HepG2 (cell line): Measurements from ENCODE around the gene VDAC1. TPM values are rescaled to one million over a fixed set of nuclear protein-coding genes. Genes with fewer than 3 reads are reported as not detected.
A peak's percentile ranks its signal among the peaks of the same experiment; 100 is the strongest.

Experiments used
- EZH2 ChIP-seq: conservative IDR thresholded peaks from 2 replicates; pipeline ENCODE4 v1.6.1; 2012; ENCODE audit warnings: mild to moderate bottlenecking, low read depth, low read length, moderate library complexity
- FOXO4 ChIP-seq: sonication (generic); formaldehyde crosslinking; conservative IDR thresholded peaks from 2 replicates; pipeline ENCODE4 v1.8.1; 2023; ENCODE audit warnings: missing genetic modification reagents
- HMG20B ChIP-seq: conservative IDR thresholded peaks from 2 replicates; pipeline ENCODE4 v1.6.1; 2016; ENCODE audit warnings: missing genetic modification reagents, missing compliant biosample characterization
- HOXA3 ChIP-seq: sonication (generic); formaldehyde crosslinking; IDR thresholded peaks from 2 replicates; pipeline ENCODE4 v1.5.0; 2020; ENCODE audit warnings: missing genetic modification reagents
- KDM3A ChIP-seq: IDR thresholded peaks from 2 replicates; pipeline ENCODE4 v1.6.1; 2018; ENCODE audit warnings: low read depth, missing compliant biosample characterization
- LCORL ChIP-seq, 2 experiments: fragments of 450-650 bp in 1 of 2; sonication (generic) in 1 of 2; formaldehyde crosslinking in 1 of 2; IDR thresholded peaks; 2 replicates each; pipeline versions ENCODE4 v1.5.0 to v1.6.1; 2017 to 2020; ENCODE audit warnings: antibody characterized with exemption in 1 of 2, missing genetic modification reagents in 1 of 2
- NR2C2 ChIP-seq: sonication (generic); formaldehyde crosslinking; IDR thresholded peaks from 2 replicates; pipeline ENCODE4 v1.4.0; 2020; ENCODE audit warnings: missing genetic modification reagents, mild to moderate bottlenecking, moderate library complexity, borderline replicate concordance
- USF2 ChIP-seq, 2 experiments: sonication (generic) in 1 of 2; formaldehyde crosslinking in 1 of 2; IDR thresholded peaks; 2 replicates each; pipeline versions ENCODE4 v1.5.1 to v1.6.1; 2011 to 2020; ENCODE audit warnings: borderline replicate concordance in 1 of 2, low read depth in 1 of 2, low read length in 1 of 2, mild to moderate bottlenecking in 1 of 2, missing genetic modification reagents in 1 of 2, moderate library complexity in 1 of 2
- ZBTB10 ChIP-seq: sonication (generic); formaldehyde crosslinking; IDR thresholded peaks from 2 replicates; pipeline ENCODE4 v1.4.0; 2020; ENCODE audit warnings: missing genetic modification reagents, borderline replicate concordance
- ZBTB8A ChIP-seq: sonication (generic); formaldehyde crosslinking; IDR thresholded peaks from 2 replicates; pipeline ENCODE4 v1.4.0; 2020; ENCODE audit warnings: mild to moderate bottlenecking, low read depth, missing genetic modification reagents, borderline replicate concordance
- ZGPAT ChIP-seq: IDR thresholded peaks from 2 replicates; pipeline ENCODE4 v1.6.1; 2016; ENCODE audit warnings: mild to moderate bottlenecking
- ZNF558 ChIP-seq: sonication (generic); formaldehyde crosslinking; IDR thresholded peaks from 2 replicates; pipeline ENCODE4 v1.9.0; 2022; ENCODE audit warnings: mild to moderate bottlenecking, missing genetic modification reagents, borderline replicate concordance
- ZNF770 ChIP-seq: sonication (generic); formaldehyde crosslinking; IDR thresholded peaks from 2 replicates; pipeline ENCODE4 v1.5.0; 2020; ENCODE audit warnings: mild to moderate bottlenecking, missing genetic modification reagents
- ZNF850 ChIP-seq: sonication (generic); formaldehyde crosslinking; conservative IDR thresholded peaks from 2 replicates; pipeline ENCODE4 v1.9.0; 2021; ENCODE audit warnings: mild to moderate bottlenecking, missing genetic modification reagents
- polyA plus RNA-seq, 8 experiments: library from polyadenylated mRNA; depleted of rRNA in 3 of 8; stranded (reverse) in 7 of 8; unstranded in 1 of 8; fragments of >200 nt; fragmentation: Illumina TruSeq in 4 of 8; extraction: Trizol in 4 of 8; gene quantifications; 2 replicates each; pipeline versions ENCODE4 v1.2.1 to v1.2.3, GENCODE V29; 2011 to 2016; ENCODE audit warnings: low read depth in 4 of 8, missing spikeins in 1 of 8, mixed read lengths in 1 of 8; ENCODE audit not compliant: insufficient read depth in 1 of 8
- total RNA-seq, 5 experiments: library from RNA; depleted of rRNA; stranded (reverse); fragments of >200 nt; fragmentation: Illumina TruSeq; extraction: Trizol; gene quantifications; 2 replicates each; pipeline ENCODE4 v1.2.3, GENCODE V29; 2016; ENCODE audit warnings: low read depth in 1 of 5

The VDAC1 gene
- total and polyA plus RNA-seq, 2 of the 13 experiments (the other 11 are each of a cell fraction or from before 2014, with no cell fraction given), result 112 to 380 TPM

- TF ChIP-seq NR2C2, result peak; percentile 17; the same call in 1 of the 2 replicates
- no peak for TF ChIP-seq ZBTB8A (CRISPR knock-in tag)
- no peak for TF ChIP-seq HMG20B (CRISPR knock-in tag)
- TF ChIP-seq KDM3A, result no peak
- TF ChIP-seq ZBTB10 (CRISPR knock-in tag), result no peak; the same call in 1 of the 2 replicates
- TF ChIP-seq ZGPAT (CRISPR knock-in tag), result no peak
- TF ChIP-seq ZNF770, result peak; percentile 39; the same call in 1 of the 2 replicates
- TF ChIP-seq LCORL (IDR thresholded peaks at IDR 0.05), result no peak
- no peak for TF ChIP-seq LCORL (CRISPR knock-in tag; IDR thresholded peaks at IDR 0.05)
- TF ChIP-seq FOXO4 (CRISPR knock-in tag), result peak; percentile 94; the same call in 1 of the 2 replicates
- TF ChIP-seq ZNF850 (CRISPR knock-in tag), result no peak
- TF ChIP-seq USF2 (IDR thresholded peaks at IDR 0.05; ENCODE audit: low read depth, low read length), result no peak
- 0 out of 2 replicates have a peak, but pooled peaks have one; percentile 37 for TF ChIP-seq USF2 (CRISPR knock-in tag; IDR thresholded peaks at IDR 0.05; ENCODE audit: borderline replicate concordance)
- 0 out of 2 replicates have a peak, but pooled peaks have one; percentile 12 for TF ChIP-seq HOXA3 (CRISPR knock-in tag)
- peak; percentile 47; the same call in 1 of the 2 replicates for TF ChIP-seq ZNF558 (CRISPR knock-in tag)
- no peak for TF ChIP-seq EZH2
These were observed 754 bp downstream of the VDAC1 start (continued) for GRCh38 chr5:134003817-134004625.
